ENCODE results near the gene HS3ST5. TPM values are rescaled to one million over a fixed set of nuclear protein-coding genes. Genes with fewer than 3 reads are reported as not detected.

HS3ST5 gene
- total RNA-seq, 6 experiments from 2014 or later: not detected

DNA sequence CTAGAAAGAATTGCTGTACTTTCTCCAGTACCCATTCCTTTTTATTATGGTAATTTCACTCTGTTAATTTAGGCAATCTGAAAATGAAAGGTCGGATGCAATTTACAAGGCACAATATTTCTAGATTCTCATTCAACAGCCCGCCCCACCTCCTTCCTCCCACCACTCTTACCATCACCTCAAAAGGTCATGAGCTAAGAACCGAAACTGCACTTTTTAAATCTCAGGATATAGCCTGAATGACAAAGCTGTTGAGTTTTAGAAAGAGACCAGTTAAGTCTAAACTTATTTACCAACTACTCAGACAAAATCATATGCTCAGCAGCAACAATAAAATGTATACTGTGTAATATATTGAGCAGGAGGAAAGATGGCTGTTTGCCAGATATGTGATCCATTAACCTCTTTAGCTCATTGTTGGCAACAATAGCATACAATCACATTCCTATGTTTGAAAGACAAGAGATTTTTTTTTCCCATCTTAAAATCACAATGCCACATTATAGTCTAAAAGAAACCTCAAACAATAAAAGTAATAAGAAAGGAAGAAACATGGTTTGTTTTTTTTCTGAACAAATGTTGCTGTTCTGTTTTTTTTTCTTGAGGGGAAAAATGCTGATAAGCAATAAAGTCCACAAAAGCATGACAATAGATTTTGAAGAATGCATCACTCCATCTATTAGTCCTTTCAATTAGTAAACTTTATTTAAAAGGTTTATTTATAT lies 1.6 kb upstream of the HS3ST5 start:
- Histone ChIP-seq H3K4me3 (no peak overlapping the region), H3K36me3 (no peaks in the 10 kb centered on the region), H3K27me3 (peaks cover 4 to 16% of the 10 kb centered on the region in 2 donors), H3K27ac (no peak overlapping the region), H3K4me1 (peaks cover 0 to 11% (median 2%) of the 10 kb centered on the region in 4 donors), H3K9me3 (no peaks in the 10 kb centered on the region)
- no peak for ATAC-seq
- no peak for TF ChIP-seq POLR2A (IDR thresholded peaks at IDR 0.05)
- TF ChIP-seq, protein P1, sequence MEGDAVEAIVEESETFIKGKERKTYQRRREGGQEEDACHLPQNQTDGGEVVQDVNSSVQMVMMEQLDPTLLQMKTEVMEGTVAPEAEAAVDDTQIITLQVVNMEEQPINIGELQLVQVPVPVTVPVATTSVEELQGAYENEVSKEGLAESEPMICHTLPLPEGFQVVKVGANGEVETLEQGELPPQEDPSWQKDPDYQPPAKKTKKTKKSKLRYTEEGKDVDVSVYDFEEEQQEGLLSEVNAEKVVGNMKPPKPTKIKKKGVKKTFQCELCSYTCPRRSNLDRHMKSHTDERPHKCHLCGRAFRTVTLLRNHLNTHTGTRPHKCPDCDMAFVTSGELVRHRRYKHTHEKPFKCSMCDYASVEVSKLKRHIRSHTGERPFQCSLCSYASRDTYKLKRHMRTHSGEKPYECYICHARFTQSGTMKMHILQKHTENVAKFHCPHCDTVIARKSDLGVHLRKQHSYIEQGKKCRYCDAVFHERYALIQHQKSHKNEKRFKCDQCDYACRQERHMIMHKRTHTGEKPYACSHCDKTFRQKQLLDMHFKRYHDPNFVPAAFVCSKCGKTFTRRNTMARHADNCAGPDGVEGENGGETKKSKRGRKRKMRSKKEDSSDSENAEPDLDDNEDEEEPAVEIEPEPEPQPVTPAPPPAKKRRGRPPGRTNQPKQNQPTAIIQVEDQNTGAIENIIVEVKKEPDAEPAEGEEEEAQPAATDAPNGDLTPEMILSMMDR (IDR thresholded peaks at IDR 0.05): no peak
- DNase-seq: no peak
- 42% methylated on average over 3 of the region's 3 CpGs for WGBS (ENCODE audit: insufficient coverage, low coverage, low lambda C conversion rate, missing lambda C conversion rate)
- intact Hi-C loops (cut with DNase I): no loop called here

DNA sequence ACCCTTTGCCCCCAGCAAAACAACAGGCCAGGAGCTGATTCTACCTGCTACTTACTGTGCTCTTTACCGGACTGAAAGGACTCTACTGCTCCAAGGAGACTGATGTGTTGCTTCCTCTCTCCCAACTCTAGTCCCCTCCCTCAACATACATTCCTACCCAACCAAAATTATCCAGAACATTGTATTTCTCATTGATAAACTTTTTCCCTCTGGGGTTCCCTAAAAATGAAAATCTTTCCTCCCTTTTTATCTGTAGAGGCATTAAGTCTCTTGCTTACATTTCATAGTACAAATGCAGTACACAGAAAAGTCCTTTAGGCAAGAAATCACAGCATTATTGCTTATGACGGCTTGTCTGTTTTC lies 940 bp upstream of the HS3ST5 start:
- H3K9me3 ChIP-seq: no peaks in the 10 kb centered on the region
- no peak overlapping the region for H3K4me3 ChIP-seq
- peaks cover 4 to 16% of the 10 kb centered on the region in 2 donors for H3K27me3 ChIP-seq
- no peaks in the 10 kb centered on the region for H3K36me3 ChIP-seq
- intact Hi-C loops (cut with DNase I): no loop called here
- TF ChIP-seq, protein P1 (IDR thresholded peaks at IDR 0.05): no peak
- ATAC-seq (no peak), DNase-seq (no peak)
- H3K27ac ChIP-seq: no peak overlapping the region
- H3K4me1 ChIP-seq: peaks cover 0 to 11% (median 2%) of the 10 kb centered on the region in 4 donors
- WGBS (ENCODE audit: insufficient coverage, low coverage, low lambda C conversion rate, missing lambda C conversion rate): 38% methylated on average over 2 of the region's 2 CpGs

DNA sequence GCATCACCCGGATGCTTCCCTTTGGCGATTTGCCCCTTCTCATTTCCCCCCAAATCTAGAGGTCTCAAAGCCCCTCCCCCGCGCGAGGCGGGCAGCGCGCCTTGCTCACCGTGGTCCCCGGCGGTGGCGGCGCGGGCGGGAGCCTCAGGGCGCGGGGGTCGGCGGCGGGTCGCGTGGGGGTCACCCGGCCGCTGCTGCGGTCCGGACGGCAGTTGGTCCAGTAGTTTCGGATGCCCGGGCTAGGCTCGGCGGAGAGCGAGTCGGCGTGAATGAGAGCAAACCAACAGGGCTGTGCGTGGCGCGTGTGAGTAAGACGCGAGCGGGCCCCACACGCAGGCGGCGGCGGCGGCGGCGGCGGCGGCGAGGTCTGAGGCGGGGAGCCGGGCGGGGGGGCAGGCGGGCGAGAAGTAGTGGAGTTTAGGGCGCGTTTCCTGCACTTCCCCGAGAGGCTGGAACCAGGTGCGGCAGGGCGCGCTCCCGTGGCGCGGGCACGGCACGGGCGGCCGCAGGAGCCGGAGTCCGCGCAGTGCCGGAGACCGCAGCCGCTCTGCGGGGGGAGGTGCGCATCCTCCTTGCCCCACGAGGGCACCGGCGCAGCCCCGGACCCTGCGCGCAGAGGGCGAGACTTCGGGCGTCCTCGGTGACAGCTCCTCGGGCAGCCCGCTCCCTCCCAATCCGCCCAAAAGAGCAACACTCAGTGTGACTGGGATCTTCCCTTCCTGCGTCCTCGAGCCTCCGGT lies 567 bp downstream of the HS3ST5 start:
- ATAC-seq: peak in 2 of 4 donors; percentile 15 to 24
- Histone ChIP-seq H3K4me1 (peaks cover 0 to 11% (median 2%) of the 10 kb centered on the region in 4 donors), H3K27me3 (peaks cover 4 to 16% of the 10 kb centered on the region in 2 donors), H3K4me3 (peak overlapping the region; percentile 9 to 48 (median 28)), H3K9me3 (no peaks in the 10 kb centered on the region), H3K36me3 (no peaks in the 10 kb centered on the region), H3K27ac (no peak overlapping the region)
- peak; percentile 18 to 48 (median 37) for DNase-seq
- intact Hi-C loops (cut with DNase I): no loop called here
- no peak for TF ChIP-seq POLR2A (IDR thresholded peaks at IDR 0.05)
- TF ChIP-seq, protein P1 (IDR thresholded peaks at IDR 0.05): no peak
- 4% methylated on average over 16 of the region's 92 CpGs for WGBS (ENCODE audit: insufficient coverage, low coverage, low lambda C conversion rate, missing lambda C conversion rate)

DNA sequence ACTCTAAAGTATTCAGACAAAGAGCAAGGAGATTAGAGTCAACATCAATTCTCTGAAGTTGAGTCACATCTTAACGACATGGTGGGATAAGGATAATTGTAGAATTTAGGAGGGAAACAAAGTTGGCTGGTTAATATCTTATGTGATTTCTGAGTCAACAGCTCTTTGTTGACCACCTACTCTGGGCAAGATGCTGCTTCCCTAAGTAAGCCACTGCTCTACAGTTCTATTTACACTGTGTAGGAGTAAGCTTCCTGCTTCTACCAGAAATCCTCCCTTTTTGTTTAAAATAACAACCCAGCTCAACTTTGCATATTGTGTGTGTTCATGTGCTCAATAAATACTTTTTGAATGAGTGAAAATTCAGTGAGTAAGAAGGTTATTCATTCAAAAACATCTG lies 3.1 kb downstream of the HS3ST5 start:
- TF ChIP-seq POLR2A (IDR thresholded peaks at IDR 0.05): no peak
- TF ChIP-seq, protein P1 (IDR thresholded peaks at IDR 0.05): no peak
- peaks cover 4 to 16% of the 10 kb centered on the region in 2 donors for H3K27me3 ChIP-seq
- DNase-seq (no peak), ATAC-seq (no peak)
- WGBS (ENCODE audit: insufficient coverage, low coverage, low lambda C conversion rate, missing lambda C conversion rate): 6% methylated on average over 1 of the region's 1 CpG
- H3K27ac ChIP-seq: no peak overlapping the region
- peaks cover 0 to 11% (median 2%) of the 10 kb centered on the region in 4 donors for H3K4me1 ChIP-seq
- intact Hi-C loops (cut with DNase I): no loop called here
- H3K36me3 ChIP-seq: no peaks in the 10 kb centered on the region
- H3K9me3 ChIP-seq: no peaks in the 10 kb centered on the region
- H3K4me3 ChIP-seq: no peak overlapping the region
